Testis (tissue), 2 donors: ENCODE data around the gene CDK4.

Experiments
- CTCF ChIP-seq, 3 experiments: fragments of 450-650 bp in 2 of 3; fragments of 200-600 bp in 1 of 3; sonication (generic) in 1 of 3; IDR thresholded peaks; one replicate each; pipeline ENCODE4 v1.5.1; 2016 to 2019; ENCODE audit warnings: antibody characterized with exemption in 3 of 3, mild to moderate bottlenecking in 2 of 3, moderate library complexity in 1 of 3
- POLR2A ChIP-seq: fragments of 450-650 bp; IDR thresholded peaks from one replicate; pipeline ENCODE4 v1.6.1; 2017; ENCODE audit warnings: antibody characterized with exemption, mild to moderate bottlenecking, moderate library complexity

GRCh38 chr12:57767876-57768275 lies 15.8 kb upstream of the CDK4 start:
- no peak for TF ChIP-seq CTCF (IDR thresholded peaks at IDR 0.05)
- TF ChIP-seq POLR2A: no peak
